ENCODE data around the gene GALNT16.

DNA sequence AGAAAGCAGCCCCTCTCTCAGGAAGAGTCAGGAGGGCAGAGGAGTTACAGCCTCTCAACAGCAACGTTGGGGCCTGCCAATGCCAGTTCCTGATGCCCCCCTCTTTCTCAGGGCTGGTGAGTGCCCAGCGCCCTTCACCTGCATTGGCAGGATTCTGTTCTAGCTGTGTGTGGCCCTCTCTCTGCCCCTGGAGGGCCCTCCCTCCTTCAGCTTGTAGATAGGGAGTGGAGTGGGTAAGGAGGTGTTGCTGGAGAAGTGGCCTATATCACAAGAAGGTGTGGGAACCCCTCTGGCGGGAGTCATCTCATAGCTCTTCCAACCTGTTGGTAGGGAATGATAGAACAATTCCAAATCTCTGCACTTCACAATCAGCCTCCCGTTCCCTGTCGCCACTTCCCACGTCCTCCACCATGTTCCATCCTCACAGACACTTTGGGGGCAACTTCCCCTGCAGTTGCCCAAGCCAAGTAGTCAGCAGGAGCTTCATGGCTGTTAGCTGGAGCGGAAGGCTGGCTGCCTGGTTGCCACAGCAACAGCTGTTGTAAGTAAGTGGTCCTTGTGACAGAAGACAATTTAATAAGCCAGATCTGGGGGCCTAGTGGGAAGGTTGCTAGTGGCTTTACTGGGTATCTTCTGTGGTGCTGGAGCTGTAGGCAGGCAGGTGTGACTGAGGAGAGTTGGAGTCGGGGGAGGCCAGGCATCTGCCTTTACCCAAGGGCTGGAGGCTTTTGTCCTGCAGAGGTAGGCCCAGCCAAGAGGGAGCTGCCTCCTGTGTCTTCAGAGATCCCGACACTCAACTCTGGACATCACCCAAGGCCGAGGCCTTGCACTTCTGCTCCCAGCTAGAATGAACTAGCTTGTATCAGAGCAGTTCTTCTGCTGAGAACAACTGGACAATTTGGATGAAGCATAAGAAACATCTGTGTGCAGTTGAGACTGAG, 38.4 kb downstream of the GALNT16 start:
- TF ChIP-seq, protein P1, sequence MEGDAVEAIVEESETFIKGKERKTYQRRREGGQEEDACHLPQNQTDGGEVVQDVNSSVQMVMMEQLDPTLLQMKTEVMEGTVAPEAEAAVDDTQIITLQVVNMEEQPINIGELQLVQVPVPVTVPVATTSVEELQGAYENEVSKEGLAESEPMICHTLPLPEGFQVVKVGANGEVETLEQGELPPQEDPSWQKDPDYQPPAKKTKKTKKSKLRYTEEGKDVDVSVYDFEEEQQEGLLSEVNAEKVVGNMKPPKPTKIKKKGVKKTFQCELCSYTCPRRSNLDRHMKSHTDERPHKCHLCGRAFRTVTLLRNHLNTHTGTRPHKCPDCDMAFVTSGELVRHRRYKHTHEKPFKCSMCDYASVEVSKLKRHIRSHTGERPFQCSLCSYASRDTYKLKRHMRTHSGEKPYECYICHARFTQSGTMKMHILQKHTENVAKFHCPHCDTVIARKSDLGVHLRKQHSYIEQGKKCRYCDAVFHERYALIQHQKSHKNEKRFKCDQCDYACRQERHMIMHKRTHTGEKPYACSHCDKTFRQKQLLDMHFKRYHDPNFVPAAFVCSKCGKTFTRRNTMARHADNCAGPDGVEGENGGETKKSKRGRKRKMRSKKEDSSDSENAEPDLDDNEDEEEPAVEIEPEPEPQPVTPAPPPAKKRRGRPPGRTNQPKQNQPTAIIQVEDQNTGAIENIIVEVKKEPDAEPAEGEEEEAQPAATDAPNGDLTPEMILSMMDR (conservative IDR thresholded peaks at IDR 0.05; ENCODE audit: low read length): no peak
- no peak for TF ChIP-seq EZH2phosphoT487 (IDR thresholded peaks at IDR 0.05; ENCODE audit: borderline replicate concordance)

Data from Loucy (cell line).